Subcutaneous abdominal adipose tissue (tissue), 5 donors: ENCODE results near the gene SERPINI2.

Experiments used
- H3K27ac ChIP-seq: one replicate; pipeline ENCODE4 v1.7.0; 2013; ENCODE audit warnings: low read depth, mild to moderate bottlenecking, inconsistent platforms, low read length, moderate library complexity
- H3K27me3 ChIP-seq, 5 donors: one replicate each; pipeline ENCODE4 v1.7.0; 2013; ENCODE audit warnings: low read length in 5 of 5, inconsistent platforms in 1 of 5; ENCODE audit not compliant: control insufficient read depth in 5 of 5, insufficient read depth in 4 of 5
- H3K36me3 ChIP-seq, 5 donors: one replicate each; pipeline ENCODE4 v1.7.0; 2013; ENCODE audit warnings: low read length in 5 of 5; ENCODE audit not compliant: control insufficient read depth in 5 of 5, insufficient read depth in 5 of 5
- H3K4me1 ChIP-seq, 5 donors: one replicate each; pipeline ENCODE4 v1.7.0; 2013; ENCODE audit warnings: low read length in 5 of 5, mild to moderate bottlenecking in 3 of 5, moderate library complexity in 1 of 5; ENCODE audit not compliant: control insufficient read depth in 5 of 5, insufficient read depth in 5 of 5
- H3K4me3 ChIP-seq, 5 donors: one replicate each; pipeline ENCODE4 v1.7.0; 2013; ENCODE audit warnings: low read length in 5 of 5, low read depth in 1 of 5
- H3K9ac ChIP-seq, 5 donors: one replicate each; pipeline ENCODE4 v1.7.0; 2013; ENCODE audit warnings: low read length in 5 of 5, mild to moderate bottlenecking in 4 of 5, moderate library complexity in 3 of 5
- H3K9me3 ChIP-seq, 5 donors: one replicate each; pipeline ENCODE4 v1.7.0; 2013; ENCODE audit warnings: low read length in 5 of 5; ENCODE audit not compliant: control insufficient read depth in 5 of 5
- donor health status: healthy.
- donor health status: healthy.
- donor health status: healthy.
- donor health status: healthy.
- donor health status: healthy.

Gene SERPINI2

DNA sequence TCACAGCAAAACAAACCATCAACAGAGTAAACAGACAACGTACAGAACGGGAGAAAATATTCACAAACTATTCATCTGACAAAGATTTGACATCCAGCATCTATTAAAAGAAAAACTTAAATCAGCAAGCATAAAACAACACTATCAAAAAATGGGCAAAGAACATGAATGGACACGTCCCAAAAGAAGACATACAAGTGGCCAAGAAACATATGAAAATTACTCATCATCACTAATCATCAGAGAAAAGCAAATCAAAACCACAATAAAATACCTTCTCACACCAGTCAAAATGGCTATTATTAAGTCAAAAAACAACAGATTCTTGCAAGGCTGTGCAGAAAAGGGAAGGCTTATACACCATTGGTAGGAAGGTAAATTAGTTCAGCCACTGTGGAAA is 13.7 kb upstream of the SERPINI2 start:
- H3K4me3 ChIP-seq: no peak overlapping the region
- no peaks in the 10 kb centered on the region for H3K9me3 ChIP-seq
- H3K27me3 ChIP-seq: no peaks in the 10 kb centered on the region
- no peak overlapping the region for H3K9ac ChIP-seq
- H3K4me1 ChIP-seq: no peaks in the 10 kb centered on the region
- H3K36me3 ChIP-seq: no peaks in the 10 kb centered on the region
- H3K27ac ChIP-seq: no peak overlapping the region

DNA sequence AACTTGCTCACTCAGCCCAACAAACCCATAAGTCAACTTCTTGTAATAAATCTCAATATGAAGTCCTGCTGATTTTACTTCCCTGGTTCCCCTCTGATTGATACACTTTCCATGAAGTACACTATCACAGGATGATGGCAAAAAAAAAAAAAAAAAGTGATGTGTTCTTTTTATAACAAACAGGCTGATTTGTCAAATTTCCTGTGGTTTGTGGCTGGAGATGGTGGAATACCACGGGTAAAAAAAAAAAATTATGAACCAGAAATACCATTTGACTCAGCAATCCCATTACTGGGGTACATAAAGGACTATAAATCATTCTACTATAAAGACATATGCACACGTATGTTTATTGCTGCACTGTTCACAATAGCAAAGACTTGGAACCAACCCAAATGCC is 10.7 kb upstream of the SERPINI2 start:
- H3K9me3 ChIP-seq: no peaks in the 10 kb centered on the region
- no peaks in the 10 kb centered on the region for H3K36me3 ChIP-seq
- no peak overlapping the region for H3K27ac ChIP-seq
- no peaks in the 10 kb centered on the region for H3K27me3 ChIP-seq
- no peaks in the 10 kb centered on the region for H3K4me1 ChIP-seq
- H3K9ac ChIP-seq: no peak overlapping the region
- no peak overlapping the region for H3K4me3 ChIP-seq

DNA sequence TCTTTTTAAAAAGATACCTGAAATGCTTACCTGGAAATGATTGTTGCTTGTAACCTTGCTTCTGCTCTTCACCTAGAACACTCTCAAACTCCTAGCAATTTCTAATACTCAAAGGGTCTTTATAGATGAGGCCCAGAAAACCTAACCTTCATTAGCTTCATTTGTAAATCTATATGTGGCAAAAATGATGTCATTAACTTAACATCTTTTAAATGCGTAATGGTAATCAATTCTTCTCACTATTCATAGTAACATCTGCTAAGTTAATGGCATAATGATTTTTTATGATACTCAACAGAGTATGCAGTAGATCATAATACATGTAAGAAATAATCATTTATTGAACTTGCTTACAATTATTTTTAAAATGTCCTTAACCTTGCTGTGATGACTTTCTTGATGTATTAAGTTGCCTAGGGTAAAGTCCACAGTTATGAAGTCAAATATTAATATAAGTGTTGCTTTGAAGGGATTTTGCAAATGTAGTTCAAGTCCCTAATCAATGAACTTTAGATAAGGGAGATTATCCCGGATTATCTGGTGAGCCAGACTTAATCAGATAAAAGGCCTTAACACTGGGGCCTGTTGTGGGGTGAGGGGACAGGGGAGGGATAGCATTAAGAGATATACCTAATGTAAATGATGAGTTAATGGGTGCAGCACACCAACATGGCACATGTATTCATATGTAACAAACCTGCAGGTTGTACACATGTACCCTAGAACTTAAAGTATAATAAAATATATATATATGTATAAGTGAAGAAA is 10.1 kb upstream of the SERPINI2 start:
- no peak overlapping the region for H3K4me3 ChIP-seq
- no peaks in the 10 kb centered on the region for H3K4me1 ChIP-seq
- H3K27me3 ChIP-seq: no peaks in the 10 kb centered on the region
- H3K9ac ChIP-seq: no peak overlapping the region
- no peaks in the 10 kb centered on the region for H3K9me3 ChIP-seq
- no peak overlapping the region for H3K27ac ChIP-seq
- no peaks in the 10 kb centered on the region for H3K36me3 ChIP-seq

DNA sequence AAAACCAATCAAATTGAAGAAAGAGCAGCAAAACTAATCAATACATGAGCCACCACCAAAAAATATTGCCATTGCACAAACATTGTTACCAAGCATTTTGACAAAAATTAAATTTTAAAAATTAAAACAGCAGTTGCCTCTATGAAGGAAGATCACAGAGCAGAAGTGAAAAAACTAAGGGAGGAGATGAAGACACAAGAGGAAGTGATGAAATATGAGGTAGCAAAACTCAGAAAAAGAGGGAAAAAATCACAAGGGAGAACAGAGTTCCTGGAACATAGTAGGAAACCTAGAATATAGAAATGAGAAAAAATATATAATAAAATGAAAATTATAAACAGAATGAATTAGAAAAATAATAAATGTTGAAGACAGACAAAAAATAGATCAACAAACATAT is 7.3 kb upstream of the SERPINI2 start:
- no peaks in the 10 kb centered on the region for H3K27me3 ChIP-seq
- H3K9ac ChIP-seq: no peak overlapping the region
- H3K4me3 ChIP-seq: no peak overlapping the region
- no peaks in the 10 kb centered on the region for H3K36me3 ChIP-seq
- H3K27ac ChIP-seq: no peak overlapping the region
- no peaks in the 10 kb centered on the region for H3K4me1 ChIP-seq
- H3K9me3 ChIP-seq: no peaks in the 10 kb centered on the region

DNA sequence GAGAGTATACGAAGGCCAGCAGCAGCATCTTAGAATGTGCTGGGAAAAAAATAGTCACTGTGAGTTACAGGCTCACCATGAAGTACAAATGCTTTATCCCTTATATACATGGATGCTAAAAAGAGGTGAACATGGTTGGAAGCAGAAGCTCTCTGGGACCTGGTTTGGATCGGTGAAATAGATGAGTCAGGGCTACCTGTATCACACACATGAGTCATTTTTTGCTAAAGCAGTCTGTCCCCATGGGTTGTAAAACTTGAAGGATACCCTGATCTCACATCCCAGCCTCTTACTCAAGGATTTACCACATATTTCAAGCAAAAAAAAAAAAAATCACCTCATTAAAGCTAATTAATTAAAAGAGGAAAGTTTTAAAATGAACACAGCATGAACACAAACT is 6.9 kb upstream of the SERPINI2 start:
- no peaks in the 10 kb centered on the region for H3K4me1 ChIP-seq
- no peak overlapping the region for H3K9ac ChIP-seq
- no peaks in the 10 kb centered on the region for H3K27me3 ChIP-seq
- H3K36me3 ChIP-seq: no peaks in the 10 kb centered on the region
- H3K27ac ChIP-seq: no peak overlapping the region
- no peaks in the 10 kb centered on the region for H3K9me3 ChIP-seq
- H3K4me3 ChIP-seq: no peak overlapping the region

DNA sequence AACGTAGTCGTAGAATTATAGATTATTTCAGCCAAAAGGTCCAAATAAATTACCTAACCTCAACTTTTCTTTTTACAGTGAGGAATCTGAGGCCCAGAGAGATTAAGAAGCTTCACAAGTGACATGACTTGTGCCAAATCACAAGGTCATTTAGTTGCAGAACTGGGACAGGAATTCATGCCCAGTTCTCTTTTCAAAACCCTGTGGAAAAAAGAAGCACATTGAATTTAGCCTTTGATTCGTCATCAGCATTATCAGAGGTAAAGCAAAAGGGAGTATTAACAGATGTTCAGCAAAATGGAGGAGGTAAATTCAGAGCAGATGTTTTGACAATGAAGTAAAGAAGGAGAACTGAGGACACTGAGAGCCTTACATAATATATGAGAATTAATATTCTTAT is 4.5 kb downstream of the SERPINI2 start:
- H3K9ac ChIP-seq: no peak overlapping the region
- H3K27me3 ChIP-seq: no peaks in the 10 kb centered on the region
- H3K4me1 ChIP-seq: no peaks in the 10 kb centered on the region
- no peaks in the 10 kb centered on the region for H3K36me3 ChIP-seq
- H3K9me3 ChIP-seq: no peaks in the 10 kb centered on the region
- H3K27ac ChIP-seq: no peak overlapping the region
- H3K4me3 ChIP-seq: no peak overlapping the region

DNA sequence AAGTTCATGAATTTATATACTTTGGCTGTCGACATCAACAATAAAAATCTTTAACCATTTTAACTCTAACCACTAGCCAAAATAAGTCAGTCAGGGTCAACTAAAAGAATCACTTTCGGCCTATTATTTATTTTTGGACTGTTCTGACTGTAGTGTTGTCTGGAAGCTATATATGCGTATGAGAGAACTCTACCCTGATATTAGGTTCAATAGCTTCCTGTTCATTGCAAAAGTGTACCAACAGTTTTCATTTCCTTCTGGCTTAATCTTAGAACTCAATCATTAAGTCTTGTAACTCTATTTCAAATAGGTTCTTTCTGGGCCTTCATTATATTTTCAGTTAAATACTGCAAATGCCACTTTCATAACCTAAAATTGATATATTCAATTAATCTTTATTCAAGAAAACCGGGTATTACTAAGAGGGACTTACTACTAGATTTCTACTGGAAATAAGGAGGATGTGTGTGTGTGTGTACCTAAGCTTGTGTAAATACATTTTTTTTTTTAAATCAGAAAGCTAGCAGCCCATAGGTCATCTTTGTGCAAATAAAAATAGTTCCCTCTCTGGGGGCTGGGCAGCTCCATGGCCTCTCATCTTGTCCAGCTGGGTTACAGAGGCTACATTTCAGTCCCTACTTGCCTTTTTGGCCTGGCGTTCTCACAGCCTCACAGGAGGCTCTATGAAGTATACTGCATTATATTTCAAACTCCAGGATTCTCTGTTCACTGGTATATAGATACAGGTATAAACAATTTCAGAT is 5.8 kb downstream of the SERPINI2 start:
- Histone ChIP-seq H3K9me3 (no peaks in the 10 kb centered on the region), H3K27ac (no peak overlapping the region), H3K27me3 (no peaks in the 10 kb centered on the region)

DNA sequence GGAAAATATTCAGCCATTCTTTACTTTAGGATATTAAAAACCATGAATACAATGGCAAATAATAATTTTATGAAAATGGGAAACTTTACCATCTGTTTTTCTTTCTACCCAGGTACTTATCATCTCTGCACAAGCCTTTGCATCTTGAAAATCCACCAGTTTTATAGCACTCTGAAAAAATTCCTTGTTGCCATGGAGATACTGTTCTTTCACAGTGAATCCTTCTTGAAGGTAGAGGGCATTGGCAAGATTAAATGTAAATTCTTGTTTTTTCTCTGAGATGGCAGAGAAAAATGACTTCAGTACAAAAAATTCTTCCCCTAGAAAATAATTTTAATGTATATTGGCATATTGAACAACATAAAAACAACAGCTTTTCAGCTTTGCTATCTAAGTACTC is 6.9 kb downstream of the SERPINI2 start:
- H3K36me3 ChIP-seq: no peaks in the 10 kb centered on the region

More for the DNA sequence above, 5.8 kb downstream of the SERPINI2 start:
- no peaks in the 10 kb centered on the region for H3K4me1 ChIP-seq
- no peaks in the 10 kb centered on the region for H3K36me3 ChIP-seq
- H3K9ac ChIP-seq: no peak overlapping the region
- H3K4me3 ChIP-seq: no peak overlapping the region

DNA sequence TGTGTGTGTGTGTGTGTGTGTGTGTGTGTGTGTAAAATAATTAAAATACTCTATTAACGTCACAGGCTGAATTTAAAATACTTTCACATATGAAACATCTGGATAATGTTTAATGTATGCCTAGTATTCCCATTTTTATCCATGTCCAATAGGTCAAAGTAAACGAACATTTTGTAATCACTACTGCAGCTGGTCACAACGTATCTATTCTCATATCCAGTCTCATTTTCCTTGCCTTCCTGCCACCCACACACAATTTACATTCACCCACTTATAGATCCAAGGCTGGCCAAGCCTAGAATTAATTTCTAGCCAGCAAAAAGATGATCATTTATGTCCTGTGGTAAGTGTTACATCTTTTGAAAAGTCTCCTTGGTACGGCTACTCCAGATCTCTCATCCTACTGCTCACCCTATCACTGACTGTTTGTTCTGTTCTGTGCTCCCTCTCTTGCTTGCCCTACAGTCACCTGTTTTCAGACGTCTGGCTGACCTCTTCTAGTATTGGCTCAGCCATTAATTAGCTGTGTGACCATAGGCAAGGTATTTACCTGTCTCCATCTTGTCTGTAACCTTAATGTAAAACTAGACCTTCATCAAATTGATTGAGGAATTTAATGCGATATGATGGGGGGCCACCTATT is 17.6 kb downstream of the SERPINI2 start:
- Histone ChIP-seq H3K4me1 (no peaks in the 10 kb centered on the region), H3K27ac (no peak overlapping the region), H3K9ac (no peak overlapping the region), H3K9me3 (no peaks in the 10 kb centered on the region), H3K36me3 (no peaks in the 10 kb centered on the region), H3K4me3 (no peak overlapping the region), H3K27me3 (no peaks in the 10 kb centered on the region)

More for the DNA sequence above, 6.9 kb downstream of the SERPINI2 start:
- Histone ChIP-seq H3K27ac (no peak overlapping the region), H3K4me1 (no peaks in the 10 kb centered on the region), H3K9ac (no peak overlapping the region), H3K4me3 (no peak overlapping the region), H3K9me3 (no peaks in the 10 kb centered on the region), H3K27me3 (no peaks in the 10 kb centered on the region)

DNA sequence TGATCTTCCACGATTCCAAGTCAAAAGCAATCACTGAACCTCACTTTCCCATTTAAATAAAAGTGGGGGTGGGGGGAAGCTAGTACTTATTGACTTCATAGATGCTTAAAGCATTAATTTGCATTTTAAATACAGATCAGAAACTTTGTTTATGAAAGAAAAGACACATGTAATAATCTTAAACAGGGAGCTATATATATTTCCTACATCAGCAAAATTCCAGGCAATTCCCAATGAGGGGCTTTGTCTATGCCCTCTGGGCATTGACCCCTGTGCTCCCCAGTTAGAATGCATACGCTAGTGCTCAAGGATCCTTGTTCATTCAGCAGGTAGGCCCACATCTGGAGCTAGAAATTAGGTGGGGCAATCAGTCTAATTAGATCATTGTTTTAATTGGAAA is 20.0 kb downstream of the SERPINI2 start:
- Histone ChIP-seq H3K9me3 (no peaks in the 10 kb centered on the region), H3K4me3 (no peak overlapping the region), H3K4me1 (no peaks in the 10 kb centered on the region), H3K36me3 (no peaks in the 10 kb centered on the region), H3K27ac (no peak overlapping the region), H3K27me3 (no peaks in the 10 kb centered on the region), H3K9ac (no peak overlapping the region)
